HG02885 (cell line): ENCODE measurements around the gene L3MBTL4.
"Not testable (repeated sequence)": the region's sequence is repeated elsewhere in the genome, so short reads cannot be mapped to it uniquely, and the experiment has no call there.

ENCODE experiments used
- ATAC-seq: cut with Tn5 transposase; IDR thresholded peaks from one replicate; pipeline ENCODE4 v1.9.1; 2021; ENCODE audit warnings: mild to moderate bottlenecking; ENCODE audit not compliant: unreplicated experiment, poor library complexity

L3MBTL4 gene

GRCh38 chr18:6323319-6323889 is 91.3 kb downstream of the L3MBTL4 start:
- no peak for ATAC-seq

DNA sequence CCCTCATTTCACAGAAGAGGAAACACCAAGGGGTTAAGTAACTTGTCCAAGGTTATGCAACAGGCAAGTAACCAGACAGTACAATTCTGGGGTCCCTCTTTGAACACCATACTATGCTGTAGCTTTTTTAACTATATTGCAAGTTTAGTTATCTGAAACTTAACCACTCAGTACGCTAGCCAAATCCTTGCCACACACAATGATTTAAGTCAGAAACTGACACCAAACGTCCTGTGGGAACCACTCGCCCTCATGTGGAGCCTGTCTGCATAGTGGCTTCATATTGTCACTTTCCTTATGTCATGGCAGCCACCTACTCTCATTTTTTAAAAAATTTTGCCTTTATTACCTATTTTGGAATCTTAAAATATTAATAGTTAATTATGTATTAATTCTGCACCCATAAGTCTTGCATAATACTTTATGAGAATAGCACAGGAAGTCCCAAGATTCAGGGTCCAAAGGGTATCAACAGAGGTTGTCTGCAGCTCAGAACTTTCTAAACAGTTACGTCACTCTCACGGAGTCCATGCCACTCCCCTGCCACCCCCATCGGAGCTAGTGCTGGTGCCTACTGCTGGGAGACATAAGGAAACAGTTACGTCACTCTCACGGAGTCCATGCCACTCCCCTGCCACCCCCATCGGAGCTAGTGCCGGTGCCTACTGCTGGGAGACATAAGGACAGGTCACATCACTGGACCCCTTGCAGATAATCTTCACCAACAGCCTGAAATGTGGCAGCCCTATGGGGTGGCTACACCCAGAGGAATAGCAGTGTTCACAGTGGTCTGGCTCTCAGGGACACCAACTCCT is 99.0 kb downstream of the L3MBTL4 start:
- no peak for ATAC-seq

DNA sequence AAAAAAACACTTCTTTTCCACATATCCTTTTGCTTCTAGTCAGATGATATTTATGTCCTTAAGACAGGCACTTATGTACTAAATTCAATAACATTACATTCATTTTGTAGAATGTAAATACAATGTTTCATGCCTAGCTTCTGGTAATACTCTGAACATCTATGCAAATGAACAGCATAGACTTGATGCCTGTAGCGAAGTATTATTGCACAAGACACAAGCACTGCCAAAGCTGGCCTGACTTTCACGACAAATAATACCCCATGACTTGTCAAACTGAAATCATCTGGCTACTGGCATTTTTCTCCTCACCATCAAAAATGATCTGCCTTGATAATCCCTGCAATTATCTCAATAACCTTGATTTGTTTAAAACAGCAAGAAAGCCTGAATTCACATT is 101.3 kb downstream of the L3MBTL4 start:
- no peak for ATAC-seq

DNA sequence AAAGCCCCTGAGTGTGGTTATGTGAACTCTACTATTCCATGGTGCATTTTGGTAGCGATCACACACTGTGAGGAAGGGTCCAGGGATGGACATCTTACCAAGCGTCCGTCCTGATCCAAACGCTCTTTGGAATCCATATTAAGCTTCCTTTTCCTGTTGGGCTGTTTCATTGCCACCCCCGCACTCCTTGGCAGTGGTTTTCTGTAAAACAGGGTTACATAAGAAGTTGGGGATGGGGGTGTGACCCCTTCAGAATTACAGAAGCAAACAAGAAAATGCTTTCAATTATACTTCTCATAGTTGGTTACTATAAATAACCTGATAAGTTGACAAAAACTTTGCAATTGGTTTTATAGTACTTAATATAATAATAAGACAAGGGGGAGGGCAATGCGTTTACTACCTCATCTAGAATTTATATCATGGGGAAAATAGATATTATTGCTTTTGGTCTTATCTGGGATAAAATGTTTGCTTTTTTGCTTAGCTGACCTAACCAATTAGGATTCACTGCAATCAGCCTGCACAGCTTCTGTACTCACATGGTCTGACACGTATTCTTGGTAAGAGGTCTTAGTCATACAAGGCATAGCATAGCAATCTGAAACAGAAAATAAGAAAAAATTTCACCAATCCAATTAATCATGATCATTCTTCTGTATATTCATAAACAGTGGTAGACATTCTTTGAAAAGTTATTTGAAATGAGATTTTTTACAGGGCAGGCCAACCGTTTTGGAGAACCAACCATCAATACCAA is 103.1 kb downstream of the L3MBTL4 start:
- no peak for ATAC-seq

DNA sequence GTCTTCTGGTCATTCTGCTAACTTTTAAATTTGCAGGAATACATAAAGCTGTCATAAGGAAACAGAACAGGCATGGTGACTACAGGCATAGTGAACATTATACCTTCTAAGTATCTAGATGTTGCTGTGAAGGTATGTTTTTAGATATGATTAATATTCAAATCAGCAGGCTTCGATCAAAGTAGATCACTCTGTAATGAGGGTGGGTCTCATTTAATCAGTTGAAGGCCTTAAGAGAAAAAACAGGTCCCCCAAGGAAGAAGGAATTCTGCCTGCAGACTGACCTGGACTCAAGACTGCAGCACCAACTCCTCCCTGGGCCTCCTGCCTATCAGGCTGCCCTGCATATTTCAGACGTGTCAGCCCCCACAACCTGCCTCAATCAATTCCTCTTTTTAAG is 104.0 kb downstream of the L3MBTL4 start:
- ATAC-seq, result no peak

DNA sequence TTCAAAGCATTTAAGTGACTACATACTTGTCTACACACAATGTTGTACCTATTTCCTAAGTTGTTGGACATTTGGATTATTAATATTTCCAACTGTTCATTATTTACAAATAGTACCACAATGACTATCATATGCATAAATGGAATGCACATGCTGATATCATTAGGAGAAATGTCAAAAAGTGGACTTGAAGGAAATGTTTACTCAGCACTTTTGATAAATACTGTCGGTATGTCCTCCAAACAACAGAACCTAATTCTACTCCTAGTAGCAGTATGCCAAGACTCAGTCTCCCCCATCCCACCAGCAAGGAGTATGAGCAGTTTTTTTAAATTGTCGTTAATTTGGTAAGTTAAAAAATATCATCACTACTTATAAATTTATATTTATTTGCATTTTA is 116.8 kb downstream of the L3MBTL4 start:
- no peak for ATAC-seq

DNA sequence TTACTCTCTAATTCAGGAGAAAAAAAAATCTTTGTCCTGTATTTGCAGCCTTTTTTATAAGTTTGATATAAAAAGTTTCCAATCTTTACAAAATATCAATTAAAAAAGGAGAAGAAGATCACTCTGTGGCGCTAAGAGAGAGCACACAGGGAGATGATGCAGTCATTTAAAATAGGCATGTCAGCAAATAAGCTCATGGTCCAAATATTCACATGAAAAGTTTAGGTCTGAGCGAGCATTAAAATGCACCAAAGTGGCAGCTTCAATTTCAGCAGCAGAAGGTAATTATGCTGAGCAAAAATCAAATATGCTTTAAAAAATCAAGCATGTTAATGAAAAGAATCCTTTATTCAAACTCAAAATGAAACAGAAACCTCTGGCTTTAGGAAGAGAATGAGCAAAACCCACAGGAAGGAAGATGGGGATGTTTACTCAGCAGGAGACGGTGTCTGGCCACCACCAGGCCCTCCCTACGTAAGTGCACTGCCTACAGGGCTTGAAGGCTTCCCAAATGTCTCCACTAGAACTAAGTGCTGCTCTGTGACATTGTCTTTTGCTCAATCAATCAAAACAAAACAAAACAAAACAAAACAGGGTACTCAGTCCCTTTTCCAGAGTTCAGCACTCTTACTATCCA is 120.4 kb downstream of the L3MBTL4 start:
- no peak for ATAC-seq

DNA sequence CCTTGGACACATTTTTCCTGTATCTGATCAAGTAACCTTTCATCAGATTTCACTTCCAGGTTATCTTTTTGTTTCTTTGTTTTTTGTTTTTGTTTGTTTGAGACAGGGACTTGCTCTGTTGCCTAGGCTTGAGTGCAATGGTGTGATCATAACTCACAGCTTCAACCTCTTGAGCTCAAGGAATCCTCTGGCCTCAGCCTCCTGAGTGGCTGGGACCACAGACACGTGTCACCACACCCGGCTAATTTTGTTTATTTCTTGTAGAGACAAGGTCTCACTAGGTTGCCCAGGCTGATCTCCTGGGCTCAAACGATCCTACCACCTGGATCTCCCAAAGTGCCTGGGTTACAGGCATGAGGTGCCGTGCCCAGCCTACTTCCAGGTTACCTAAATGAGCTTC is 124.9 kb downstream of the L3MBTL4 start:
- no peak for ATAC-seq

DNA sequence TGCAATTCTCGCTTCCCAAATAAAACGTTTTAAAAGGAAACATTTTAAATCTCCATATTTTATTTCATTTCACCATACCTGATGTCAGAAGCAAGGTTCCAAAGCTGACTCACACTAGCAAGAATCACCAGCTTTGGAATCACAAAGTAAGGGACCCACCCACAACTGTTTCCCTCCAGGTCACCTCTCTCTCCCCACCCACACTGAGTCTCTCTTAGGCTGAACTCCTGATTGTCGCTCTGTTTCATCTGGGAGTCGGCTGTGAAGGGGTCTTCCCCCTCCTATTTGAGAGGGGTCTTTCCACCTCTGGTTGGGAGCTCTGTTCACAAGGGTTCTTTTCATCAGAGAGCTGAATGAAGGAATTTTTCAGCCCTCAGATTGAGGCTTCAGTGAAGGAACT is 128.1 kb downstream of the L3MBTL4 start:
- ATAC-seq, result no peak

DNA sequence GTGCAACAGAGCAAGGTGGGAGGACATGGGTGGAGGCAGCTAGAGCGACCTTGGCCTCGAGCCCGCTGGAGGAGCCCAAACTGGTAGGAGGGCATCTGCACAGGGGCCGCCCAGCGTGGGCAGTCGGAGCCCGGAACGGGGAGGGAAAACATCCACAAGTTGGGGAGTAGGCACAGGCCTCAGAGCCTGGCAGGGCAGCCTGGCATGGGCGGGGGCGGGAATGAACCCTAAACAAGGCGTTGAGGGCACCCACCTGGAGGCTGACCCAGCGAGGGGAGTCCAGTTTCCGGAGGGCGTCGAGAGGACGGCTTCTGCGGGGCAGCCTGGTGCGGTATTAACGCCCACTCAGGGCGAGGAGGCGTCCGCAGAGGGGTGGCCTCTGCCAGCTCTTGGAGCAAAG is 129.9 kb downstream of the L3MBTL4 start:
- ATAC-seq, result no peak

DNA sequence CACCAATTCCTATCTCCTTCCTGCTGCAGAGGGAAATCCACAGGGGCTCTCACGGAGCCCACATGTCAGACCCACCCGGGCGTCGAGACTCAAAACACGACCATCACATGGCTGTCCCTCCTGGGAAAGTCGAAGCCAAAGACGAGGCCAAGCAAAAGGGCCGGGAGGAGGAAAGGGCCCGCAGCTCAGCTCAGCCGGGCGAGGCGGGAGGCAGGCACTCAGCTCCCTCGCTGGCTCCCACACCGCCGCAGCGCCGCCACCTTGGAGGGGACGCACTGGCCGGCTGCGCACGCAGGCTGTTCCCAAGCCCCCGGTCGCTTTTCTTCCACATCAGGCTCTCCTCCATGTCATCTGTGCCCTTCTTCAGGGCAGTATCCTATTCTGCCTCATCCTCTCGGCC is 130.4 kb downstream of the L3MBTL4 start:
- no peak for ATAC-seq

- no peak for ATAC-seq
Observed at GRCh38 chr18:6281874-6282273, 132.8 kb downstream of the L3MBTL4 start.

DNA sequence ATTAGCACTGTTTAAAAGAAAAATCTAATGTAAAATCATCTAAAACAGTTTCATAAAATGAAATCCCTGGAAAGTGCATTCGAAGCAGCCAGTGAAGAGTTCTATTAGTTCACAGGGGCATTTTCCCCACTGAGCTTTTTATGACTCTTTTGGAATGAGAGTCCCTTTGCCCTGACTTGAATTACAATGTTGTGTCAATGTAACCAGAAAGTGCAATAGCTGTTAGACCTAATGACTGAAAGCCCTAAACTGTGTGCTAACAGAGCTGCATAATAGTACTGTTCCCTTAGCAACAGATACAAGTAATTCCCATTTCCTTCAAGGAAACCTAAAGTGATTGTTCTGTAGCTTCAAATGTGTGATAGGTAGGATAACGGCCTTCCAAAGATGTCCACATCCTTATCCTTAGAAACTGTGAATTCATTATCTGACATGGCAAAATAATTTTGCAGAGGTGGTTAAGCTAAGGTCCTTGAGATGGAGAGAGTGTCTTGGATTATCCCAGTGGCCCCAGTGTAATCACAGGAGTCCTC is 134.4 kb downstream of the L3MBTL4 start:
- no peak for ATAC-seq

- no peak for ATAC-seq
Observed at GRCh38 chr18:6279308-6279707, 135.4 kb downstream of the L3MBTL4 start.

GRCh38 chr18:6273423-6273822 is 141.3 kb downstream of the L3MBTL4 start:
- ATAC-seq, result no peak

GRCh38 chr18:6272144-6272543 is 142.6 kb downstream of the L3MBTL4 start:
- ATAC-seq, result not testable (repeated sequence)

DNA sequence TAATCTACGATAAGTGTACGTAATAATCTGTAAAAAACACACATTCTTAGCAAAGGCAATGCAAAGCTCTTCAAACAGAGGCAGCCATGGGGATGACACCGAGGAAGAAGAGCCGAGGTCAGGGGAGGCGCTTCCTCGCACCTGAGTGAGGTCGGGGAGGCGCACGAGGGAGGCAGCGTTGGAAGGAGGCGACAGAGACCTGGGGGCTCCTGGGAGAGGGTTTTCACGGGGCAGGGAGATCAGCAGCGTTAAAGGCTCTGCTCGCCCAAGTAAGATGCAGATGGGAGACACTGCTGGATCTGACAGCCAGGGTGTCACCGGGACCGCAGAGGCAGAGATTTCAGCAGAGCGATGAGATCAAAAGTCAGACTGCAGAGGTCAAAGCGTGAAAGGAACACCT is 143.1 kb downstream of the L3MBTL4 start:
- no peak for ATAC-seq

DNA sequence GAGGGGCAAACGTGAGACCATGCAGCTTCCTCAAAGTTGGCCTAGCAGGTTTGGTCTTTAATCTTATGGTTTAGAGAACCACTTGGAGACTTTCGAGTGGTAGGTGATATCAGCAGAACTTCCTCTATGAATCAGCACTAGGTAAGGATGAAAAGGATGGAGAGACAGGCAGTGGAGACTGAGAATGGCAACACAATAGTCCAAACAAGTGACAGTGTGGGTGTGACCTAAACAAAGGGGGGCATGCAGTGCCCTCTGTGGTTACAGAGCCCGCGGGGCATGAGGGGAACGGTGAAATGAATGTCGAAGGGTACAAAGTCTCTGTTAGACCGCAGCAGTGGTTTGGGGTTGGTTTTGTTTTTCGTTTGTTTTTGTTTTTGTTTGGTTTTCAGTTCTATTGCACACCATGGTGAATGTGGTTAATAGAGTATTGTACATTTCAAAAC is 143.9 kb downstream of the L3MBTL4 start:
- peak; percentile 77 for ATAC-seq

DNA sequence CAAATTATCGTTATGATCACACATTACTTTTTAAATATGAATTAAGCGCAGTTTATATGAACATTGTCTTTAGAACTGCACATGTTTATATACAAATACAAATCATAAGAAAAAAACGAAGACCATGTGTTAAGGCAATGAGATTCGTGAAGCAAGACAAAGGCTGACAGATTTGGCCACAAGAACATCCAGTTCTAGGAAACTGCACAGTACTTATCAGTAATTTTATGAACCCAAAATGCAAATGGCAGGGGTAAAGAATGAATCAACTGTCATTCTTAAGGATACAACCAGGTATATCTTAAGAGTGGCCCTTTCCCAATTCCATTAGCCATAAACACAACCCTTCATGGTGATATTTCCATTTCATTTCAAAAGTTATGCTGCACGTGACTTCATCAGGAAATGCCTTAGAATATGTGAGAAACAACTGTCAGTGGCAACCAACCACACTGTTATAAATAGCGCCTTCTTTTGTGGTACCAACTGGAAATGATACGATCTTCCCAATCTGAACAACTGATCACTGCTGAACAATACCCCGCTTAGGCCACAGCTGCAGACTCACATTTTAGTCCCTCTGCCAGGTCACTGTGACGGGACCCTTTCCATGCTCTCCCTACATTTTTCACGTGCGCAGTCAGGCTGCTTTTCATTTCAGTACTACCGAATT is 144.9 kb downstream of the L3MBTL4 start:
- ATAC-seq, result no peak

DNA sequence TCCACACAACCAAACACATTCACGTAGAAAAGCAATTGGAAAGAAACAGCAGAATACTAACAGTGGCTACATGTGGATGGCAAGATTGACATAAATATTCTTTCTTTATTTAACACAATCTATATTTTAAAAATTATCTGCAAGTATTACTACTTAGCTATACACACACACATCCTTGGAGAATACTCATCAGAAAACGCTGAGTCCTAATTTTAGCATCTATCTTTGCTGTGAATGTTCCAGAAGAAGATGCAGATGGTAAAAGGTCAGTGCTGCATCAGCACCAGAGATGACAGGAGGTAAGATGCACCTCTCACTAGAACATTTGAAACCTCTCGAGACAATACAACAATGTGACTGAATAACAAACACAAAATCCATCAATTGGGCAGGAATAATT is 148.5 kb downstream of the L3MBTL4 start:
- no peak for ATAC-seq
